Hepatocyte (in vitro differentiated cells): Measurements from ENCODE around the gene CRYGS.

Experiments
- CTCF ChIP-seq: fragments of 200-600 bp; sonication (generic); IDR thresholded peaks from 2 replicates; pipeline ENCODE4 v1.5.1; 2016; ENCODE audit warnings: antibody characterized with exemption, mild to moderate bottlenecking; ENCODE audit not compliant: poor library complexity
- EZH2 ChIP-seq: fragments of 200-600 bp; sonication (generic); IDR thresholded peaks from 2 replicates; pipeline ENCODE4 v1.6.1; 2016; ENCODE audit warnings: antibody characterized with exemption, mild to moderate bottlenecking, borderline replicate concordance
- EZH2phosphoT487 ChIP-seq: fragments of 200-600 bp; sonication (generic); IDR thresholded peaks from one replicate; pipeline ENCODE4 v1.6.1; 2018; ENCODE audit warnings: antibody characterized with exemption, mild to moderate bottlenecking, low read depth, moderate library complexity; ENCODE audit not compliant: unreplicated experiment, severe bottlenecking

- no peak for TF ChIP-seq CTCF
- TF ChIP-seq EZH2: no peak
- no peak for TF ChIP-seq EZH2phosphoT487
These were observed 39.7 kb upstream of the CRYGS start for GRCh38 chr3:186583831-186584230.
